ENCODE results near the gene CFAP92.
A peak's percentile ranks its signal among the peaks of the same experiment; 100 is the strongest.

Gene CFAP92

GRCh38 chr3:129018751-129019150 is 24.9 kb upstream of the CFAP92 start:
- H3K9me3 Mint-ChIP-seq: no peaks in the 10 kb centered on the region
- no peaks in the 10 kb centered on the region for H3K36me3 Mint-ChIP-seq (ENCODE audit: low read depth)
- no peak overlapping the region for H3K27ac Mint-ChIP-seq
- DNase-seq: no peak
- peaks cover 45% of the 10 kb centered on the region for H3K4me1 Mint-ChIP-seq (ENCODE audit: low read depth)
- H3K4me3 Mint-ChIP-seq: no peak overlapping the region
- H3K27me3 Mint-ChIP-seq: no peaks in the 10 kb centered on the region

GRCh38 chr3:129018271-129018670 is 24.4 kb upstream of the CFAP92 start:
- Mint-ChIP-seq H3K27me3 (no peaks in the 10 kb centered on the region), H3K9me3 (no peaks in the 10 kb centered on the region), H3K27ac (peak overlapping the region; percentile 77), H3K36me3 (ENCODE audit: low read depth) (no peaks in the 10 kb centered on the region), H3K4me3 (no peak overlapping the region), H3K4me1 (ENCODE audit: low read depth) (peaks cover 45% of the 10 kb centered on the region)
- DNase-seq: no peak

- no peaks in the 10 kb centered on the region for H3K9me3 Mint-ChIP-seq
- no peak for DNase-seq
- H3K4me3 Mint-ChIP-seq: no peak overlapping the region
- H3K4me1 Mint-ChIP-seq (ENCODE audit: low read depth): peaks cover 42% of the 10 kb centered on the region
- H3K36me3 Mint-ChIP-seq (ENCODE audit: low read depth): no peaks in the 10 kb centered on the region
- H3K27me3 Mint-ChIP-seq: no peaks in the 10 kb centered on the region
- peak overlapping the region; percentile 77 for H3K27ac Mint-ChIP-seq
Measured at GRCh38 chr3:129017484-129017899, 23.6 kb upstream of the CFAP92 start.

GRCh38 chr3:129016720-129017483 is 23.0 kb upstream of the CFAP92 start:
- Mint-ChIP-seq H3K4me3 (no peak overlapping the region), H3K36me3 (ENCODE audit: low read depth) (no peaks in the 10 kb centered on the region), H3K27ac (peak overlapping the region; percentile 97), H3K4me1 (ENCODE audit: low read depth) (peaks cover 39% of the 10 kb centered on the region), H3K27me3 (no peaks in the 10 kb centered on the region), H3K9me3 (no peaks in the 10 kb centered on the region)
- no peak for DNase-seq

- peak overlapping the region; percentile 97 for H3K27ac Mint-ChIP-seq
- peak; percentile 75 for DNase-seq
- no peaks in the 10 kb centered on the region for H3K9me3 Mint-ChIP-seq
- H3K36me3 Mint-ChIP-seq (ENCODE audit: low read depth): no peaks in the 10 kb centered on the region
- peaks cover 39% of the 10 kb centered on the region for H3K4me1 Mint-ChIP-seq (ENCODE audit: low read depth)
- H3K4me3 Mint-ChIP-seq: peak overlapping the region; percentile 70
- no peaks in the 10 kb centered on the region for H3K27me3 Mint-ChIP-seq
Measured at GRCh38 chr3:129016356-129016719, 22.5 kb upstream of the CFAP92 start.

GRCh38 chr3:129015388-129016105 is 21.7 kb upstream of the CFAP92 start:
- no peaks in the 10 kb centered on the region for H3K27me3 Mint-ChIP-seq
- H3K36me3 Mint-ChIP-seq (ENCODE audit: low read depth): no peaks in the 10 kb centered on the region
- H3K4me3 Mint-ChIP-seq: peak overlapping the region; percentile 70
- peaks cover 39% of the 10 kb centered on the region for H3K4me1 Mint-ChIP-seq (ENCODE audit: low read depth)
- H3K27ac Mint-ChIP-seq: peak overlapping the region; percentile 97
- DNase-seq: peak; percentile 75
- no peaks in the 10 kb centered on the region for H3K9me3 Mint-ChIP-seq

GRCh38 chr3:129014793-129015345 is 21.0 kb upstream of the CFAP92 start:
- H3K27ac Mint-ChIP-seq: peak overlapping the region; percentile 97
- H3K9me3 Mint-ChIP-seq: no peaks in the 10 kb centered on the region
- peaks cover 39% of the 10 kb centered on the region for H3K4me1 Mint-ChIP-seq (ENCODE audit: low read depth)
- no peaks in the 10 kb centered on the region for H3K27me3 Mint-ChIP-seq
- no peak for DNase-seq
- no peaks in the 10 kb centered on the region for H3K36me3 Mint-ChIP-seq (ENCODE audit: low read depth)
- H3K4me3 Mint-ChIP-seq: no peak overlapping the region

GRCh38 chr3:129014148-129014547 is 20.3 kb upstream of the CFAP92 start:
- no peaks in the 10 kb centered on the region for H3K9me3 Mint-ChIP-seq
- peaks cover 39% of the 10 kb centered on the region for H3K4me1 Mint-ChIP-seq (ENCODE audit: low read depth)
- H3K4me3 Mint-ChIP-seq: no peak overlapping the region
- H3K27me3 Mint-ChIP-seq: no peaks in the 10 kb centered on the region
- no peak for DNase-seq
- H3K27ac Mint-ChIP-seq: no peak overlapping the region
- no peaks in the 10 kb centered on the region for H3K36me3 Mint-ChIP-seq (ENCODE audit: low read depth)

GRCh38 chr3:129013491-129013891 is 19.6 kb upstream of the CFAP92 start:
- no peak for DNase-seq
- no peak overlapping the region for H3K27ac Mint-ChIP-seq
- H3K36me3 Mint-ChIP-seq (ENCODE audit: low read depth): no peaks in the 10 kb centered on the region
- no peaks in the 10 kb centered on the region for H3K27me3 Mint-ChIP-seq
- H3K9me3 Mint-ChIP-seq: no peaks in the 10 kb centered on the region
- no peak overlapping the region for H3K4me3 Mint-ChIP-seq
- peaks cover 39% of the 10 kb centered on the region for H3K4me1 Mint-ChIP-seq (ENCODE audit: low read depth)

- no peaks in the 10 kb centered on the region for H3K27me3 Mint-ChIP-seq
- no peak overlapping the region for H3K4me3 Mint-ChIP-seq
- H3K27ac Mint-ChIP-seq: peak overlapping the region; percentile 58
- no peaks in the 10 kb centered on the region for H3K9me3 Mint-ChIP-seq
- no peak for DNase-seq
- no peaks in the 10 kb centered on the region for H3K36me3 Mint-ChIP-seq (ENCODE audit: low read depth)
- peaks cover 18% of the 10 kb centered on the region for H3K4me1 Mint-ChIP-seq (ENCODE audit: low read depth)
Measured at GRCh38 chr3:129010310-129010956, 16.6 kb upstream of the CFAP92 start.

GRCh38 chr3:129009266-129009665 is 15.4 kb upstream of the CFAP92 start:
- Mint-ChIP-seq H3K9me3 (no peaks in the 10 kb centered on the region), H3K27ac (no peak overlapping the region), H3K27me3 (no peaks in the 10 kb centered on the region), H3K4me1 (ENCODE audit: low read depth) (peaks cover 13% of the 10 kb centered on the region), H3K36me3 (ENCODE audit: low read depth) (no peaks in the 10 kb centered on the region), H3K4me3 (no peak overlapping the region)
- DNase-seq: no peak

GRCh38 chr3:129007792-129008191 is 13.9 kb upstream of the CFAP92 start:
- no peak overlapping the region for H3K27ac Mint-ChIP-seq
- peaks cover 19% of the 10 kb centered on the region for H3K4me1 Mint-ChIP-seq (ENCODE audit: low read depth)
- H3K9me3 Mint-ChIP-seq: no peaks in the 10 kb centered on the region
- H3K27me3 Mint-ChIP-seq: peaks cover 8% of the 10 kb centered on the region
- no peaks in the 10 kb centered on the region for H3K36me3 Mint-ChIP-seq (ENCODE audit: low read depth)
- no peak overlapping the region for H3K4me3 Mint-ChIP-seq
- no peak for DNase-seq

- no peak for DNase-seq
- no peak overlapping the region for H3K27ac Mint-ChIP-seq
- no peaks in the 10 kb centered on the region for H3K36me3 Mint-ChIP-seq (ENCODE audit: low read depth)
- no peaks in the 10 kb centered on the region for H3K9me3 Mint-ChIP-seq
- peaks cover 27% of the 10 kb centered on the region for H3K4me1 Mint-ChIP-seq (ENCODE audit: low read depth)
- H3K4me3 Mint-ChIP-seq: no peak overlapping the region
- H3K27me3 Mint-ChIP-seq: peaks cover 16% of the 10 kb centered on the region
Measured at GRCh38 chr3:129006864-129007263, 13.0 kb upstream of the CFAP92 start.

- Mint-ChIP-seq H3K27me3 (peaks cover 20% of the 10 kb centered on the region), H3K36me3 (ENCODE audit: low read depth) (no peaks in the 10 kb centered on the region), H3K4me3 (no peak overlapping the region), H3K9me3 (no peaks in the 10 kb centered on the region), H3K27ac (no peak overlapping the region), H3K4me1 (ENCODE audit: low read depth) (peaks cover 27% of the 10 kb centered on the region)
- no peak for DNase-seq
Measured at GRCh38 chr3:129005526-129006303, 11.8 kb upstream of the CFAP92 start.

Measured in activated T-cell treated with anti-CD3 and anti-CD28 coated beads, Interleukin-2, amount 50 U/mL, for 24 hours (primary cell).